Ecto neural progenitor cell (in vitro differentiated cells): Measurements from ENCODE around the gene JUND.

Experiments used
- DNase-seq: peaks from one replicate; pipeline ENCODE4 v3.0.0-alpha.2; 2018; ENCODE audit warnings: low spot score

Gene JUND

GRCh38 chr19:18289471-18290301, 8.3 kb upstream of the JUND start:
- DNase-seq, result no peak

GRCh38 chr19:18287836-18288772, 6.7 kb upstream of the JUND start:
- DNase-seq, result peak; percentile 85

GRCh38 chr19:18286973-18287635, 5.7 kb upstream of the JUND start:
- DNase-seq, result peak; percentile 65

- DNase-seq, result no peak
These were observed 3.4 kb upstream of the JUND start for GRCh38 chr19:18284712-18285360.

- no peak for DNase-seq
These were observed 1.9 kb upstream of the JUND start for GRCh38 chr19:18283338-18283737.

GRCh38 chr19:18282788-18283141, 1.3 kb upstream of the JUND start:
- DNase-seq, result no peak

- no peak for DNase-seq
These were observed 782 bp upstream of the JUND start for GRCh38 chr19:18282021-18282787.

GRCh38 chr19:18280247-18281081, 958 bp downstream of the JUND start:
- peak; percentile 76 for DNase-seq

GRCh38 chr19:18279516-18280246, 1.7 kb downstream of the JUND start:
- peak; percentile 96 for DNase-seq

GRCh38 chr19:18279266-18279515, 2.2 kb downstream of the JUND start:
- DNase-seq, result no peak

GRCh38 chr19:18278521-18279265, 2.7 kb downstream of the JUND start:
- DNase-seq, result no peak

- DNase-seq, result no peak
These were observed 6.6 kb downstream of the JUND start for GRCh38 chr19:18274781-18275356.

GRCh38 chr19:18274219-18274780, 7.1 kb downstream of the JUND start, which contains the start of gene IQCN:
Gene IQCN (minus strand): TSS chr19:18274452. CDS start chr19:18269478, 4,974 bp downstream.
- no peak for DNase-seq

- no peak for DNase-seq
These were observed 7.7 kb downstream of the JUND start for GRCh38 chr19:18273561-18274218.

- no peak for DNase-seq
These were observed 10.0 kb downstream of the JUND start for GRCh38 chr19:18271433-18271841.

GRCh38 chr19:18270326-18270725, 11.1 kb downstream of the JUND start:
- no peak for DNase-seq

GRCh38 chr19:18269070-18269723, 12.2 kb downstream of the JUND start:
- no peak for DNase-seq
